Subcutaneous abdominal adipose tissue (tissue), 5 donors: ENCODE data around the gene FOSB.

Source experiments
- H3K27ac ChIP-seq: one replicate; pipeline ENCODE4 v1.7.0; 2013; ENCODE audit warnings: low read depth, mild to moderate bottlenecking, inconsistent platforms, low read length, moderate library complexity
- H3K27me3 ChIP-seq, 5 donors: one replicate each; pipeline ENCODE4 v1.7.0; 2013; ENCODE audit warnings: low read length in 5 of 5, inconsistent platforms in 1 of 5; ENCODE audit not compliant: control insufficient read depth in 5 of 5, insufficient read depth in 4 of 5
- H3K36me3 ChIP-seq, 5 donors: one replicate each; pipeline ENCODE4 v1.7.0; 2013; ENCODE audit warnings: low read length in 5 of 5; ENCODE audit not compliant: control insufficient read depth in 5 of 5, insufficient read depth in 5 of 5
- H3K4me1 ChIP-seq, 5 donors: one replicate each; pipeline ENCODE4 v1.7.0; 2013; ENCODE audit warnings: low read length in 5 of 5, mild to moderate bottlenecking in 3 of 5, moderate library complexity in 1 of 5; ENCODE audit not compliant: control insufficient read depth in 5 of 5, insufficient read depth in 5 of 5
- H3K4me3 ChIP-seq, 5 donors: one replicate each; pipeline ENCODE4 v1.7.0; 2013; ENCODE audit warnings: low read length in 5 of 5, low read depth in 1 of 5
- H3K9ac ChIP-seq, 5 donors: one replicate each; pipeline ENCODE4 v1.7.0; 2013; ENCODE audit warnings: low read length in 5 of 5, mild to moderate bottlenecking in 4 of 5, moderate library complexity in 3 of 5
- H3K9me3 ChIP-seq, 5 donors: one replicate each; pipeline ENCODE4 v1.7.0; 2013; ENCODE audit warnings: low read length in 5 of 5; ENCODE audit not compliant: control insufficient read depth in 5 of 5
- donor health status: healthy.
- donor health status: healthy.
- donor health status: healthy.
- donor health status: healthy.
- donor health status: healthy.

FOSB gene

GRCh38 chr19:45463241-45463640 lies 4.6 kb upstream of the FOSB start:
- Histone ChIP-seq H3K9me3 (no peaks in the 10 kb centered on the region), H3K27me3 (peaks cover 0 to 3% (median 0%) of the 10 kb centered on the region in 5 donors), H3K4me1 (peaks cover 0 to 9% (median 7%) of the 10 kb centered on the region in 5 donors), H3K27ac (no peak overlapping the region), H3K36me3 (no peaks in the 10 kb centered on the region), H3K4me3 (no peak overlapping the region), H3K9ac (no peak overlapping the region)

- no peak overlapping the region for H3K4me3 ChIP-seq
- H3K27me3 ChIP-seq, result peaks cover 0 to 3% (median 0%) of the 10 kb centered on the region in 5 donors
- H3K9me3 ChIP-seq, result no peaks in the 10 kb centered on the region
- H3K27ac ChIP-seq, result no peak overlapping the region
- peaks cover 0 to under 1% (median 0%) of the 10 kb centered on the region in 5 donors for H3K36me3 ChIP-seq
- peaks cover 0 to 15% (median 8%) of the 10 kb centered on the region in 5 donors for H3K4me1 ChIP-seq
- no peak overlapping the region for H3K9ac ChIP-seq
Observed at GRCh38 chr19:45464274-45464673, 3.5 kb upstream of the FOSB start.

DNA sequence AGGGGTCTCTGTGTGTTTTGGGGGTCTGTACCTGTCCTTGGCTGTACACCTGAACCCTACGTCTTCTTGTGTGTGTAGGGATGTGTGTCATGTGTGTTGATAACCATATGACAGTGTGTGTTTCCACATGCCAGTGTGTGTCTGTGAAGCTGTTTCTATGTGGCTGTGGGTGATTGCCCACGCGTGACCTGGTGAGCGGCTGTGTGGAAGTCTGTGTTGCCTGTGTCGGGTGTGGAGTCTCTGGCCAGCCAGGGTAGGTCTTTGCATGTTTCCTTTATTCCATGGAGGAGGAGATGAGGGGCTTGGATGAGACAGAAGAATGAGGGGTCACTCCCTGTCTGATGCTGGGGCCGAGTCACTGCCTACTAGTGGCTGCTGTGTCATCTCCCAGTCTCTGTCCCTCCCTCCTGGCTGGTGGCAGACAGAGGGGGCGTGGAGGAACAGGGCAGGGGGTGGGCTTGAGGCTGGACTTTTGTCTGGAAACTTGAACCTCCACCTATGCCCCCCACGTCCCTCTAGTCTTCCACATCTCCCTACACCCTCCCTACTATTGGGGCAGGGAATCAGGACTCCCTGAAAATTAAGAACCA lies 2.8 kb upstream of the FOSB start:
- peaks cover 0 to 3% (median 0%) of the 10 kb centered on the region in 5 donors for H3K27me3 ChIP-seq
- peaks cover 2 to 22% (median 12%) of the 10 kb centered on the region in 5 donors for H3K4me1 ChIP-seq
- peaks cover 0 to 7% (median 6%) of the 10 kb centered on the region in 5 donors for H3K36me3 ChIP-seq
- no peak overlapping the region for H3K4me3 ChIP-seq
- H3K9ac ChIP-seq, result no peak overlapping the region
- no peak overlapping the region for H3K27ac ChIP-seq
- H3K9me3 ChIP-seq, result no peaks in the 10 kb centered on the region

- peak overlapping the region in 4 of 5 donors; percentile 26 to 99 (median 96) for H3K9ac ChIP-seq
- peak overlapping the region; percentile 83 for H3K27ac ChIP-seq
- H3K36me3 ChIP-seq, result peaks cover 0 to 29% (median 28%) of the 10 kb centered on the region in 5 donors
- peak overlapping the region; percentile 61 to 100 (median 99) for H3K4me3 ChIP-seq
- no peaks in the 10 kb centered on the region for H3K9me3 ChIP-seq
- peaks cover 6 to 41% (median 23%) of the 10 kb centered on the region in 5 donors for H3K4me1 ChIP-seq
- H3K27me3 ChIP-seq, result peaks cover 0 to 7% (median 0%) of the 10 kb centered on the region in 5 donors
Observed at GRCh38 chr19:45467115-45467455, 711 bp upstream of the FOSB start.

DNA sequence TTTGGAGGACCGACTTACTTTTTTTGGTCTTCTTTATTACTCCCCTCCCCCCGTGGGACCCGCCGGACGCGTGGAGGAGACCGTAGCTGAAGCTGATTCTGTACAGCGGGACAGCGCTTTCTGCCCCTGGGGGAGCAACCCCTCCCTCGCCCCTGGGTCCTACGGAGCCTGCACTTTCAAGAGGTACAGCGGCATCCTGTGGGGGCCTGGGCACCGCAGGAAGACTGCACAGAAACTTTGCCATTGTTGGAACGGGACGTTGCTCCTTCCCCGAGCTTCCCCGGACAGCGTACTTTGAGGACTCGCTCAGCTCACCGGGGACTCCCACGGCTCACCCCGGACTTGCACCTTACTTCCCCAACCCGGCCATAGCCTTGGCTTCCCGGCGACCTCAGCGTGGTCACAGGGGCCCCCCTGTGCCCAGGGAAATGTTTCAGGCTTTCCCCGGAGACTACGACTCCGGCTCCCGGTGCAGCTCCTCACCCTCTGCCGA lies 409 bp downstream of the FOSB start:
- Histone ChIP-seq H3K27ac (peak overlapping the region; percentile 83), H3K27me3 (peaks cover 0 to 9% (median 0%) of the 10 kb centered on the region in 5 donors), H3K36me3 (peaks cover 0 to 39% (median 36%) of the 10 kb centered on the region in 5 donors), H3K4me1 (peaks cover 6 to 48% (median 23%) of the 10 kb centered on the region in 5 donors), H3K9me3 (no peaks in the 10 kb centered on the region), H3K4me3 (peak overlapping the region; percentile 99 to 100 (median 99)), H3K9ac (peak overlapping the region; percentile 81 to 99 (median 94))

DNA sequence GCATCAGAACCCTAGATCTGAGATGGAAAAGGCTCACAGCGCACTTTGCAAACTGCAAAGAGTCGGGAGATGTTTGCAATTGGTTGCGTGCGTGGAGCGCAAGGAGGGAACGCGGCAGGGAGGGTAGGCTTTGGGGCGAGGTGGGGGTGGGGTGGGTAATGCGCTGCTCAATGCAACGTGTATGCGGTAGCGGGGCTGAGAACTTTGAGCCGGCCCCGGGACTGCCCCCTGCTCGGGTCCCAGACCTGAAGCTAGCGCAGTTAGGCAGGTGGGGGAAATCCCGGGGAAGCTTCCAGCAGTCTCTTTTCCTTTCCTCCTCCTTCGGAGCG lies 971 bp downstream of the FOSB start:
- peaks cover 0 to 41% (median 36%) of the 10 kb centered on the region in 5 donors for H3K36me3 ChIP-seq
- peaks cover 6 to 48% (median 23%) of the 10 kb centered on the region in 5 donors for H3K4me1 ChIP-seq
- H3K27ac ChIP-seq, result peak overlapping the region; percentile 83
- no peaks in the 10 kb centered on the region for H3K9me3 ChIP-seq
- peak overlapping the region; percentile 81 to 99 (median 94) for H3K9ac ChIP-seq
- H3K27me3 ChIP-seq, result peaks cover 0 to 9% (median 2%) of the 10 kb centered on the region in 5 donors
- peak overlapping the region; percentile 99 to 100 (median 99) for H3K4me3 ChIP-seq

GRCh38 chr19:45469132-45469944 lies 1.5 kb downstream of the FOSB start:
- H3K27me3 ChIP-seq, result peaks cover 0 to 9% (median 2%) of the 10 kb centered on the region in 5 donors
- H3K4me1 ChIP-seq, result peaks cover 7 to 48% (median 23%) of the 10 kb centered on the region in 5 donors
- H3K9me3 ChIP-seq, result no peaks in the 10 kb centered on the region

GRCh38 chr19:45469945-45470761 lies 2.4 kb downstream of the FOSB start:
- Histone ChIP-seq H3K9ac (peak overlapping the region; percentile 75 to 99 (median 94)), H3K4me1 (peaks cover 7 to 48% (median 23%) of the 10 kb centered on the region in 5 donors), H3K27ac (peak overlapping the region; percentile 83), H3K36me3 (peaks cover 0 to 42% (median 36%) of the 10 kb centered on the region in 5 donors), H3K27me3 (peaks cover 0 to 6% (median 2%) of the 10 kb centered on the region in 5 donors), H3K4me3 (peak overlapping the region; percentile 97 to 100 (median 99)), H3K9me3 (no peaks in the 10 kb centered on the region)

More at GRCh38 chr19:45469132-45469944, 1.5 kb downstream of the FOSB start:
- peak overlapping the region; percentile 81 to 99 (median 94) for H3K9ac ChIP-seq
- peaks cover 0 to 42% (median 36%) of the 10 kb centered on the region in 5 donors for H3K36me3 ChIP-seq
- peak overlapping the region; percentile 83 for H3K27ac ChIP-seq
- peak overlapping the region; percentile 99 to 100 (median 99) for H3K4me3 ChIP-seq

GRCh38 chr19:45470762-45471081 lies 2.9 kb downstream of the FOSB start:
- H3K9me3 ChIP-seq, result no peaks in the 10 kb centered on the region
- H3K27ac ChIP-seq, result no peak overlapping the region
- peak overlapping the region in 3 of 5 donors; percentile 93 to 99 (median 97) for H3K9ac ChIP-seq
- peaks cover 0 to 42% (median 36%) of the 10 kb centered on the region in 5 donors for H3K36me3 ChIP-seq
- H3K4me1 ChIP-seq, result peaks cover 7 to 48% (median 23%) of the 10 kb centered on the region in 5 donors
- peak overlapping the region; percentile 58 to 100 (median 99) for H3K4me3 ChIP-seq
- peaks cover 0 to 6% (median 2%) of the 10 kb centered on the region in 5 donors for H3K27me3 ChIP-seq
